ENCODE data around the gene TMED1.

TMED1 gene

GRCh38 chr19:10852941-10853340 is 16.9 kb upstream of the TMED1 start:
- H3F3A ChIP-seq (ENCODE audit: control insufficient read depth, insufficient read depth), result no peaks in the 10 kb centered on the region
- peaks cover 8% of the 10 kb centered on the region for H3K4me1 ChIP-seq (ENCODE audit: control insufficient read depth, low read length)
- no peaks in the 10 kb centered on the region for H3K9me2 ChIP-seq (replicated peaks; ENCODE audit: control insufficient read depth, low read length)
- no peaks in the 10 kb centered on the region for H4K20me1 ChIP-seq (ENCODE audit: control insufficient read depth, insufficient read depth, low read depth, low read length)
- H3K4me3 ChIP-seq (ENCODE audit: low read length), result no peak overlapping the region
- H3K27ac ChIP-seq (ENCODE audit: low read depth, low read length), result no peak overlapping the region
- H3K79me2 ChIP-seq (ENCODE audit: control insufficient read depth, low read length), result no peaks in the 10 kb centered on the region
- peaks cover 4% of the 10 kb centered on the region; the same call in 1 of the 2 replicates for H3K27me3 ChIP-seq (ENCODE audit: control insufficient read depth, low read length)
- TF ChIP-seq EZH2phosphoT487 (IDR thresholded peaks at IDR 0.05; ENCODE audit: borderline replicate concordance, low read length) (no peak), CTCF (IDR thresholded peaks at IDR 0.05; ENCODE audit: low read depth, low read length, poor library complexity, severe bottlenecking) (no peak)
- H3K4me2 ChIP-seq (ENCODE audit: low read length), result no peak overlapping the region
- H3K36me3 ChIP-seq (ENCODE audit: control insufficient read depth, low read length), result no peaks in the 10 kb centered on the region
- H3K9me3 ChIP-seq (ENCODE audit: control insufficient read depth, insufficient read depth, low read length), result no peaks in the 10 kb centered on the region

- H3K27ac ChIP-seq (ENCODE audit: low read depth, low read length), result no peak overlapping the region
- H3K4me3 ChIP-seq (ENCODE audit: low read length), result no peak overlapping the region
- no peaks in the 10 kb centered on the region for H4K20me1 ChIP-seq (ENCODE audit: control insufficient read depth, insufficient read depth, low read depth, low read length)
- no peaks in the 10 kb centered on the region for H3F3A ChIP-seq (ENCODE audit: control insufficient read depth, insufficient read depth)
- TF ChIP-seq EZH2phosphoT487 (IDR thresholded peaks at IDR 0.05; ENCODE audit: borderline replicate concordance, low read length) (no peak), CTCF (IDR thresholded peaks at IDR 0.05; ENCODE audit: low read depth, low read length, poor library complexity, severe bottlenecking) (no peak)
- no peak overlapping the region for H3K4me2 ChIP-seq (ENCODE audit: low read length)
- no peaks in the 10 kb centered on the region for H3K9me2 ChIP-seq (replicated peaks; ENCODE audit: control insufficient read depth, low read length)
- H3K27me3 ChIP-seq (ENCODE audit: control insufficient read depth, low read length), result peaks cover 4% of the 10 kb centered on the region; the same call in 1 of the 2 replicates
- no peaks in the 10 kb centered on the region for H3K79me2 ChIP-seq (ENCODE audit: control insufficient read depth, low read length)
- no peaks in the 10 kb centered on the region for H3K9me3 ChIP-seq (ENCODE audit: control insufficient read depth, insufficient read depth, low read length)
- peaks cover 8% of the 10 kb centered on the region for H3K4me1 ChIP-seq (ENCODE audit: control insufficient read depth, low read length)
- H3K36me3 ChIP-seq (ENCODE audit: control insufficient read depth, low read length), result no peaks in the 10 kb centered on the region
Measured at GRCh38 chr19:10852098-10852800, 16.2 kb upstream of the TMED1 start.

- Histone ChIP-seq H3F3A (ENCODE audit: control insufficient read depth, insufficient read depth) (no peaks in the 10 kb centered on the region), H3K9me3 (ENCODE audit: control insufficient read depth, insufficient read depth, low read length) (no peaks in the 10 kb centered on the region), H3K4me2 (ENCODE audit: low read length) (no peak overlapping the region), H3K9me2 (replicated peaks; ENCODE audit: control insufficient read depth, low read length) (no peaks in the 10 kb centered on the region), H4K20me1 (ENCODE audit: control insufficient read depth, insufficient read depth, low read depth, low read length) (no peaks in the 10 kb centered on the region), H3K27me3 (ENCODE audit: control insufficient read depth, low read length) (peaks cover 4% of the 10 kb centered on the region; the same call in 1 of the 2 replicates), H3K4me1 (ENCODE audit: control insufficient read depth, low read length) (peaks cover 8% of the 10 kb centered on the region), H3K79me2 (ENCODE audit: control insufficient read depth, low read length) (no peaks in the 10 kb centered on the region), H3K27ac (ENCODE audit: low read depth, low read length) (no peak overlapping the region), H3K36me3 (ENCODE audit: control insufficient read depth, low read length) (no peaks in the 10 kb centered on the region), H3K4me3 (ENCODE audit: low read length) (no peak overlapping the region)
- no peak for TF ChIP-seq CTCF (IDR thresholded peaks at IDR 0.05; ENCODE audit: low read depth, low read length, poor library complexity, severe bottlenecking)
- no peak for TF ChIP-seq EZH2phosphoT487 (IDR thresholded peaks at IDR 0.05; ENCODE audit: borderline replicate concordance, low read length)
Measured at GRCh38 chr19:10850631-10851030, 14.6 kb upstream of the TMED1 start.
